Activated B cell treated with CpG ODN at 0.5 μM for 24 hours (primary cell): ENCODE data around the gene MOB1B. TPM values are rescaled to one million over a fixed set of nuclear protein-coding genes. Genes with fewer than 3 reads are reported as not detected.

Source experiments
- ATAC-seq: fragments of 200-7000 bp; cut with Tn5 transposase; one replicate; pipeline ENCODE4 v1.10.0; 2021; ENCODE audit warnings: low read depth, mild to moderate bottlenecking, moderate library complexity
- CTCF ChIA-PET: fragments of 350-600 bp; sonication (Branson Sonifier 250); formaldehyde crosslinking; loops from one replicate; lab custom pipeline; 2021; ENCODE audit warnings: antibody characterized with exemption; lab: Charles Lee
- POLR2A ChIA-PET: fragments of 350-600 bp; sonication (Branson Sonifier 250); formaldehyde crosslinking; loops from one replicate; lab custom pipeline; 2021; ENCODE audit warnings: antibody characterized with exemption; lab: Charles Lee
- DNase-seq: peaks from one replicate; pipeline ENCODE4 v3.0.0; 2022
- H3K27ac Mint-ChIP-seq: one replicate; pipeline ENCODE4 v1.8.0; 2020; ENCODE audit warnings: mixed read lengths
- H3K27me3 Mint-ChIP-seq: one replicate; pipeline ENCODE4 v1.8.0; 2021; ENCODE audit warnings: mixed read lengths
- H3K36me3 Mint-ChIP-seq: one replicate; pipeline ENCODE4 v1.8.0; 2021; ENCODE audit warnings: low read depth, mixed read lengths
- H3K4me1 Mint-ChIP-seq: one replicate; pipeline ENCODE4 v1.8.0; 2021; ENCODE audit warnings: mixed read lengths
- H3K4me3 Mint-ChIP-seq: one replicate; pipeline ENCODE4 v1.8.0; 2020; ENCODE audit warnings: mild to moderate bottlenecking, mixed read lengths
- H3K9me3 Mint-ChIP-seq: one replicate; pipeline ENCODE4 v1.8.0; 2020; ENCODE audit warnings: mixed read lengths
- CTCF ChIP-seq: fragments of 200-600 bp; IDR thresholded peaks from one replicate; pipeline ENCODE4 v1.8.0; 2022; ENCODE audit warnings: antibody characterized with exemption, mild to moderate bottlenecking
- intact Hi-C: fragments of 100-400 bp; cut with micrococcal nuclease; formaldehyde crosslinking; loops from one replicate; pipeline ENCODE4 v1.15.1; 2024
- total RNA-seq: library from RNA; stranded (reverse); gene quantifications from 2 replicates; pipeline ENCODE4 v1.2.3, GENCODE V29; 2022

The MOB1B gene
- total RNA-seq, 1 donor from 2014 or later, result 23.4 TPM

- peaks cover 21% of the 10 kb centered on the region for H3K36me3 Mint-ChIP-seq
- H3K4me1 Mint-ChIP-seq, result peaks cover 46% of the 10 kb centered on the region
- H3K4me3 Mint-ChIP-seq, result peak overlapping the region; percentile 94
- ATAC-seq (no peak), DNase-seq (no peak)
- H3K9me3 Mint-ChIP-seq, result no peaks in the 10 kb centered on the region
- H3K27me3 Mint-ChIP-seq, result no peaks in the 10 kb centered on the region
- no peak for TF ChIP-seq CTCF
- POLR2A ChIA-PET, result interaction anchor here (0.5 to 6.1 kb wide), 12 partner anchors 14 to 304 kb away, joined by 3 to 203 read pairs (median 10); partner anchors contain the start of genes GRSF1 and UTP3
- H3K27ac Mint-ChIP-seq, result peak overlapping the region; percentile 94
- CTCF ChIA-PET, result interaction anchor here (6.3 kb wide), 1 partner anchor 17 kb away, joined by 86 read pairs; no protein-coding TSS in a partner anchor
- intact Hi-C loops, result loop anchor here (5.0 to 10.0 kb wide), 2 partner anchors 45 to 192 kb away; no protein-coding TSS in a partner anchor
Observed at GRCh38 chr4:70992391-70992881, 90.3 kb downstream of the MOB1B start.

DNA sequence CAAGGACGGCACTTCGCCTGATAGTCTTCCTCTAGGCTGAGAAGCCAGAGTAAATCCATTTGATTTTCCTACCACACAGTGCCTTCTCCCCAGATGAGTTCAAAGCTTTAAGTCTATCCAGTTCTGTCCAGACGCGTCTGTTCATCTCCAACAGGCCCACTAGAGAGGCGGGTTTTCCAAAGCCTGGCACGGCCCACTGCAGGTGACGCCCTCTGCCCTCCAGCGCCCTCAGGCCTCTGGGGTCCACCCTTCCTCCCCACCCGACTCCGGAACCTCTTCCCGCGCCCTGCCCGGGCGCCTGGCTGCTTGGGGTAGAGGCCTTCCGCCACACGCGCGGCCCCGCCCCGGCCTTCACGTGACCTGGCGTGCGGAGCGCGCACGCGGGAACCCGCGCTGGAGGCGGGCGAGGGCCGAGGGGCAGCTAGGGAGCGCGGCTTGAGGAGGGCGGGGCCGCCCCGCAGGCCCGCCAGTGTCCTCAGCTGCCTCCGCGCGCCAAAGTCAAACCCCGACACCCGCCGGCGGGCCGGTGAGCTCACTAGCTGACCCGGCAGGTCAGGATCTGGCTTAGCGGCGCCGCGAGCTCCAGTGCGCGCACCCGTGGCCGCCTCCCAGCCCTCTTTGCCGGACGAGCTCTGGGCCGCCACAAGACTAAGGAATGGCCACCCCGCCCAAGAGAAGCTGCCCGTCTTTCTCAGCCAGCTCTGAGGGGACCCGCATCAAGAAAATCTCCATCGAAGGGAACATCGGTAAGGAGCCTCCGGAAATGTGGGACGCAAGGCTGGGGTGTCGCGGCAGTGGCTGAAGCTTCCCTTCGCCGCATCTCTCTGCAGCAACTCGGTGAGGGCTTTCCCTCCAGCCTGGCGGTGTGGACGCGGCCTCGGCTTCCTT lies 91.3 kb downstream of the MOB1B start, which contains the start of gene DCK:
TSS of gene DCK (plus strand) at position 469 of the 888 bp plus-strand sequence. CDS start at position 656, 187 bp downstream.
- peak; percentile 81 for ATAC-seq
- DNase-seq, result peak; percentile 91

DNA sequence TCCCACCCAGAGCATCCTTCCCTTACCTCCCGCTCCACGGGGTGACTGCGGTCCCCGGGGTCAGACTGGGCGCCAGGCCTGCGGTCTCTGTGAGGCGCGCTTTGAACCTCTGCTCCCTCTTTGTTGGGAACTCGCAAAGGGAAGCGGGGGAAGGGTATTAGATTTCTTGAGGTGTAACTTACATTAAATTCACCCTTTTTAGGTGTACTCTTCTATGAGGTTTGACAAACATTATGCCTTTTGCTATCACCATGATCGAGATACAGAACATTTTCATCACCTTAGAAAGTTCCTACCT lies 91.8 kb downstream of the MOB1B start:
- intact Hi-C loops, result loop anchor here (2.0 to 10.0 kb wide), 3 partner anchors 47 to 289 kb away; no protein-coding TSS in a partner anchor
- Mint-ChIP-seq H3K4me1 (peaks cover 60% of the 10 kb centered on the region), H3K9me3 (no peaks in the 10 kb centered on the region), H3K36me3 (peaks cover 31% of the 10 kb centered on the region), H3K27me3 (no peaks in the 10 kb centered on the region), H3K27ac (peak overlapping the region; percentile 94), H3K4me3 (peak overlapping the region; percentile 94)
- ATAC-seq, result no peak
- ChIA-PET POLR2A (interaction anchor here (0.9 to 6.1 kb wide), 15 partner anchors 8 to 328 kb away, joined by 3 to 203 read pairs (median 7); partner anchors contain the start of genes GRSF1, JCHAIN, MOB1B and UTP3), CTCF (interaction anchor here (0.8 to 6.3 kb wide), 9 partner anchors 10 to 342 kb away, joined by 3 to 86 read pairs (median 4); partner anchors contain the start of gene MOB1B)
- no peak for TF ChIP-seq CTCF
- no peak for DNase-seq

More for the DNA sequence above, 91.3 kb downstream of the MOB1B start, which contains the start of gene DCK:
- ChIA-PET POLR2A (interaction anchor here (0.5 to 6.1 kb wide), 18 partner anchors 8 to 327 kb away, joined by 3 to 203 read pairs (median 6); partner anchors contain the start of genes GRSF1, JCHAIN, MOB1B and UTP3), CTCF (interaction anchor here (0.8 to 6.3 kb wide), 8 partner anchors 10 to 342 kb away, joined by 3 to 86 read pairs (median 6); partner anchors contain the start of gene MOB1B)
- intact Hi-C loops, result loop anchor here (1.0 to 10.0 kb wide), 9 partner anchors 13 to 305 kb away; partner anchors contain the start of genes GRSF1, MOB1B and UTP3
- Mint-ChIP-seq H3K36me3 (peaks cover 27% of the 10 kb centered on the region), H3K27me3 (no peaks in the 10 kb centered on the region), H3K27ac (peak within 1 kb of the TSS; percentile 94), H3K9me3 (no peaks in the 10 kb centered on the region), H3K4me3 (peak within 1 kb of the TSS; percentile 94), H3K4me1 (peaks cover 55% of the 10 kb centered on the region)
- TF ChIP-seq CTCF, result no peak

- POLR2A ChIA-PET, result interaction anchor here (0.6 to 6.1 kb wide), 14 partner anchors 9 to 328 kb away, joined by 3 to 203 read pairs (median 6); partner anchors contain the start of genes GRSF1, JCHAIN and MOB1B
- TF ChIP-seq CTCF, result no peak
- H3K9me3 Mint-ChIP-seq, result no peaks in the 10 kb centered on the region
- peak overlapping the region; percentile 94 for H3K27ac Mint-ChIP-seq
- H3K4me1 Mint-ChIP-seq, result peaks cover 65% of the 10 kb centered on the region
- ATAC-seq (peak; percentile 46), DNase-seq (no peak)
- H3K36me3 Mint-ChIP-seq, result peaks cover 36% of the 10 kb centered on the region
- H3K27me3 Mint-ChIP-seq, result no peaks in the 10 kb centered on the region
- intact Hi-C loops, result loop anchor here (2.0 to 10.0 kb wide), 3 partner anchors 47 to 290 kb away; no protein-coding TSS in a partner anchor
- CTCF ChIA-PET, result interaction anchor here (0.8 to 6.3 kb wide), 11 partner anchors 8 to 343 kb away, joined by 3 to 86 read pairs (median 3); partner anchors contain the start of gene MOB1B
- peak overlapping the region; percentile 94 for H3K4me3 Mint-ChIP-seq
Observed at GRCh38 chr4:70994387-70995099, 92.4 kb downstream of the MOB1B start.
